ENCODE results near the gene ATP9B. TPM values are rescaled to one million over a fixed set of nuclear protein-coding genes. Genes with fewer than 3 reads are reported as not detected.

The ATP9B gene
- total and polyA plus RNA-seq, 7 donors = 6.5 to 66.5 (median 28.1) TPM

DNA sequence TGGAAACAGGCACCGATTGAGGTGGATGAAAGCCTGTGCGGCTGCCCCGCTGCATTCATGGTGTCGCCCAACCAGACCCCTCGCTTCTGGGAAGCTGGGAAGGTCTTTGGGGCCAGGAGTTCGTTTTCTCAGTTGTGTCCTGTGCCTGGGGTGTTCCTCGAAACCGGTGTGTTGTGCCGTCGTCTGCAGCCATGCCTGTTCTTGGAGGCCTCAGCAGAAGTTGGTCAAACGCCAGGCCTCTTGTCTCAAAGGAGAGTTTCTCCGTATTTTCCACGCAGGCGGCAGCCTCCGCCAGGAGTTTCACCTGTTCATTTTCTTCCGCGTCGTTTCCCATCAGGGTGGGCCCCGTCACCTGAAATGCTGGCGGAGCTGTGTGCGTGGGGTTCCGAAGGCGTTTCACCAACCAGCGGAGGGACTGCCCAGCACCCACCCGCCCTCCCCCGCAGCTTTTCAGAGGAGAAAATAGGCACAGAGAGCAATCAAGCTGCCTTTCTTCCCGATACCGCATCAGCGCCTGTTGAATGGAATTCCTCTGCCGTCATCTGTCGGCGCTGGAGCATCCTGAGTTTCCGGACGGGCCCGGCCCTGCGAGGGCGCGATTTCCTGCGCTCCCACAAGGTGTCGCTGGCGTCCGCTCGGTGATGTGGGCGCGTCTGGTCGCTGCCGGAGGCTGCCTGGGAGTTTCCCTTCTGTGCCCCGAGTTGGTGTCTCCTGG lies 309.5 kb downstream of the ATP9B start:
- 46 to 48% methylated on average over 48 of the region's 48 CpGs for WGBS, 2 donors
- no peak overlapping the region for H3K4me3 ChIP-seq
- no peaks in the 10 kb centered on the region for H3K9me3 ChIP-seq
- H3K36me3 ChIP-seq = peaks cover 0 to 30% (median 0%) of the 10 kb centered on the region in 4 donors
- peaks cover 0 to 8% (median 4%) of the 10 kb centered on the region in 4 donors for H3K4me1 ChIP-seq
- DNase-seq = peak; percentile 90
- no peak overlapping the region for H3K27ac ChIP-seq
- H3K27me3 ChIP-seq = no peaks in the 10 kb centered on the region
- intact Hi-C loops (cut with DNase I) = loop anchor here (1.0 kb wide), 1 partner anchor 266 kb away; no protein-coding TSS in a partner anchor
- TF ChIP-seq EP300 (IDR thresholded peaks at IDR 0.05) = no peak
- TF ChIP-seq, protein P1, sequence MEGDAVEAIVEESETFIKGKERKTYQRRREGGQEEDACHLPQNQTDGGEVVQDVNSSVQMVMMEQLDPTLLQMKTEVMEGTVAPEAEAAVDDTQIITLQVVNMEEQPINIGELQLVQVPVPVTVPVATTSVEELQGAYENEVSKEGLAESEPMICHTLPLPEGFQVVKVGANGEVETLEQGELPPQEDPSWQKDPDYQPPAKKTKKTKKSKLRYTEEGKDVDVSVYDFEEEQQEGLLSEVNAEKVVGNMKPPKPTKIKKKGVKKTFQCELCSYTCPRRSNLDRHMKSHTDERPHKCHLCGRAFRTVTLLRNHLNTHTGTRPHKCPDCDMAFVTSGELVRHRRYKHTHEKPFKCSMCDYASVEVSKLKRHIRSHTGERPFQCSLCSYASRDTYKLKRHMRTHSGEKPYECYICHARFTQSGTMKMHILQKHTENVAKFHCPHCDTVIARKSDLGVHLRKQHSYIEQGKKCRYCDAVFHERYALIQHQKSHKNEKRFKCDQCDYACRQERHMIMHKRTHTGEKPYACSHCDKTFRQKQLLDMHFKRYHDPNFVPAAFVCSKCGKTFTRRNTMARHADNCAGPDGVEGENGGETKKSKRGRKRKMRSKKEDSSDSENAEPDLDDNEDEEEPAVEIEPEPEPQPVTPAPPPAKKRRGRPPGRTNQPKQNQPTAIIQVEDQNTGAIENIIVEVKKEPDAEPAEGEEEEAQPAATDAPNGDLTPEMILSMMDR (IDR thresholded peaks at IDR 0.05) = peak; percentile 94 to 95 (median 94)
- TF ChIP-seq POLR2A (IDR thresholded peaks at IDR 0.05) = no peak
- TF ChIP-seq POLR2AphosphoS5 (IDR thresholded peaks at IDR 0.05) = peak in 2 of 4 donors; percentile 33 to 34

DNA sequence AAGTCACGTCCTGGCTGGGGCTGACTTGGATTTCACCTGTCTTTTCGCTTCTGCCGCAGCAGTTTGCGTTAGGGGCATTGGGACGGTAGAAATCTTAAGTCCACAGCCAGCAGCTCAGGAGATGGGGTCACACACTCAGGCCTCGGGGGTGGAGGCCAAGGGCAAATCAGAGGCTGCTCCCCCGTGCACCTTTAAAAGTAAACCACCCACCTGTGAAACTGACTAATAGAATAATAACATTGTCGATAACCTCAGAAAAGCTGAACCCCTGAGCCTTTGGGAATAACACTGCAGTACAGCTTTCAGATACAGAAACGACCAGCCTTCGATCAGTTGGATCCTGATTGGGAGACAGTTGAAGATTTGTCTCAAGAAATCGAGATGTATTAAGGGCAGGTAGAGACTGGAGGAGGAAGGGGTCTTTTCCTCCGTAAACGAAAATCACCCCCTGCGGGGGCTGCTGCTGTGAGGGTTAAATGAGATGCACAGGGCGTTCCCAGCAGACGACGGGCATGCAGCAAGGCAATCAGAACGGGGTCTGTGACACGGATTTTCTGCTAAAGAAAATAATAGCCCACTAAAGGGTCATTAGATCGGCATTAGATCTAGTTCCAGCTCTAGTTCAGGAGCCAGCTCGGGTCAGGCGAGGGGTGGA lies 310.2 kb downstream of the ATP9B start:
- DNase-seq = peak; percentile 56
- peaks cover 0 to 25% (median 0%) of the 10 kb centered on the region in 4 donors for H3K36me3 ChIP-seq
- 64 to 71% methylated on average over 22 of the region's 22 CpGs for WGBS, 2 donors
- TF ChIP-seq, protein P1 (IDR thresholded peaks at IDR 0.05) = peak in 2 of 4 experiments; percentile 1 to 16
- no peak for TF ChIP-seq EP300 (IDR thresholded peaks at IDR 0.05)
- intact Hi-C loops (cut with DNase I) = loop anchor here (1.0 kb wide), 1 partner anchor 265 kb away; no protein-coding TSS in a partner anchor
- H3K9me3 ChIP-seq = no peaks in the 10 kb centered on the region
- no peak overlapping the region for H3K4me3 ChIP-seq
- peaks cover 0 to 8% (median 5%) of the 10 kb centered on the region in 4 donors for H3K4me1 ChIP-seq
- no peaks in the 10 kb centered on the region for H3K27me3 ChIP-seq
- no peak overlapping the region for H3K27ac ChIP-seq

- intact Hi-C loops (cut with DNase I) = loop anchor here (1.0 kb wide), 2 partner anchors 148 to 264 kb away; no protein-coding TSS in a partner anchor
- WGBS, 2 donors = 92 to 95% methylated on average over 40 of the region's 40 CpGs
- peaks cover 0 to 17% (median 0%) of the 10 kb centered on the region in 4 donors for H3K36me3 ChIP-seq
- H3K27me3 ChIP-seq = no peaks in the 10 kb centered on the region
- no peaks in the 10 kb centered on the region for H3K9me3 ChIP-seq
- H3K27ac ChIP-seq = no peak overlapping the region
- DNase-seq = peak; percentile 61
- peaks cover 0 to 12% (median 5%) of the 10 kb centered on the region in 4 donors for H3K4me1 ChIP-seq
- H3K4me3 ChIP-seq = no peak overlapping the region
- TF ChIP-seq EP300 (IDR thresholded peaks at IDR 0.05) = no peak
- peak in 1 of 4 donors; percentile 3 for TF ChIP-seq POLR2AphosphoS5 (IDR thresholded peaks at IDR 0.05)
- TF ChIP-seq, protein P1 (IDR thresholded peaks at IDR 0.05) = no peak
- no peak for TF ChIP-seq POLR2A (IDR thresholded peaks at IDR 0.05)
These were observed 311.0 kb downstream of the ATP9B start for GRCh38 chr18:79379931-79380815.

Measured in sigmoid colon (tissue), 7 donors.